HCT116 (cell line): Measurements from ENCODE around the gene ADCY1. TPM values are rescaled to one million over a fixed set of nuclear protein-coding genes. Genes with fewer than 3 reads are reported as not detected.
"Not testable (repeated sequence)": the region's sequence is repeated elsewhere in the genome, so short reads cannot be mapped to it uniquely, and the experiment has no call there.

Experiments used
- ATAC-seq: fragments of 200-7000 bp; cut with Tn5 transposase; 2 replicates; pipeline ENCODE4 v1.9.1; 2020; ENCODE audit warnings: mild to moderate bottlenecking, moderate library complexity
- BruUV-seq: library from RNA; stranded (reverse); fragments of 400-500 nt; replicated peaks from 2 replicates; lab custom pipeline; 2021; lab: Mats Ljungman, UMichigan
- CTCF ChIA-PET: fragments of 300-600 bp; sonication (Branson Sonifier 250); formaldehyde crosslinking; loops from one replicate; lab custom pipeline; 2021; ENCODE audit warnings: antibody characterized with exemption; lab: Charles Lee
- POLR2A ChIA-PET: fragments of 300-600, 350-600 bp; sonication (Branson Sonifier 250); formaldehyde crosslinking; loops from one replicate; lab custom pipeline; 2021; ENCODE audit warnings: antibody characterized with exemption; lab: Charles Lee
- RAD21 ChIA-PET, 2 experiments: fragments of 300-600 bp; sonication (Branson Sonifier 250); formaldehyde crosslinking; loops; one replicate each; lab custom pipeline; 2023; ENCODE audit warnings: low total read pairs in 2 of 2; ENCODE audit not compliant: uncharacterized antibody in 2 of 2, unreplicated experiment in 2 of 2, low non-redundant PET in 1 of 2; lab: Charles Lee
- DNase-seq: peaks from one replicate; pipeline ENCODE4 v3.0.0-alpha.2; 2010; ENCODE audit warnings: low read depth, low spot score
- H2AFZ ChIP-seq: fragments of 200-600 bp; shearing (Covaris generic), sonication (generic); 2 replicates; pipeline ENCODE4 v1.6.1; 2017; ENCODE audit warnings: low read depth, mixed run types, mixed read lengths, antibody characterized with exemption, low read length; ENCODE audit not compliant: poor library complexity, severe bottlenecking
- H3K27ac ChIP-seq: 2 replicates; pipeline ENCODE4 v1.5.1; 2012; ENCODE audit warnings: low read depth, low read length
- H3K27me3 ChIP-seq: fragments of 200-600 bp; sonication (generic); 2 replicates; pipeline ENCODE4 v1.6.1; 2016; ENCODE audit warnings: mixed run types, low read length, mixed read lengths; ENCODE audit not compliant: insufficient read depth
- H3K36me3 ChIP-seq, 2 experiments: fragments of 200-500 bp in 1 of 2; fragments of 200-600 bp in 1 of 2; sonication (Bioruptor generic) in 1 of 2; sonication (generic) in 1 of 2; 2 replicates each; pipeline versions ENCODE4 v1.5.1 to v1.6.1; 2014 to 2016; ENCODE audit warnings: low read length in 2 of 2, inconsistent platforms in 1 of 2, mixed read lengths in 1 of 2, mixed run types in 1 of 2; ENCODE audit not compliant: insufficient read depth in 2 of 2, control insufficient read depth in 1 of 2
- H3K4me1 ChIP-seq, 2 experiments: fragments of 200-600 bp in 1 of 2; sonication (generic) in 1 of 2; 2 replicates each; pipeline versions ENCODE4 v1.5.1 to v1.6.1; 2012 to 2017; ENCODE audit warnings: low read length in 2 of 2, inconsistent platforms in 1 of 2, mild to moderate bottlenecking in 1 of 2, mixed read lengths in 1 of 2, mixed run types in 1 of 2, moderate library complexity in 1 of 2; ENCODE audit not compliant: insufficient read depth in 2 of 2, control insufficient read depth in 1 of 2
- H3K4me2 ChIP-seq: fragments of 200-600 bp; sonication (generic); 2 replicates; pipeline ENCODE4 v1.6.1; 2017; ENCODE audit warnings: mixed run types, low read length, mixed read lengths
- H3K4me3 ChIP-seq, 2 experiments: fragments of 200-600 bp in 1 of 2; sonication (generic) in 1 of 2; replicated peaks in 1 of 2; 2 replicates each; pipeline ENCODE4 v1.5.1; 2011 to 2016; ENCODE audit warnings: low read length in 2 of 2, control low read depth in 1 of 2, low read depth in 1 of 2, mild to moderate bottlenecking in 1 of 2, mixed read lengths in 1 of 2, mixed run types in 1 of 2
- H3K79me2 ChIP-seq: fragments of 200-600 bp; sonication (generic); 2 replicates; pipeline ENCODE4 v1.6.1; 2017; ENCODE audit warnings: mild to moderate bottlenecking, mixed run types, low read length, moderate library complexity, mixed read lengths; ENCODE audit not compliant: insufficient read depth
- H3K9ac ChIP-seq: fragments of 200-600 bp; sonication (generic); 2 replicates; pipeline ENCODE4 v1.6.1; 2016; ENCODE audit warnings: low read length, mixed read lengths
- H3K9me2 ChIP-seq: fragments of 200-600 bp; sonication (generic), shearing (Covaris generic); 2 replicates; pipeline ENCODE4 v1.6.1; 2017; ENCODE audit warnings: mixed run types, mild to moderate bottlenecking, moderate library complexity; ENCODE audit not compliant: insufficient read depth
- H3K9me3 ChIP-seq, 2 experiments: fragments of 200-500 bp in 1 of 2; fragments of 200-600 bp in 1 of 2; sonication (Bioruptor generic) in 1 of 2; sonication (generic) in 1 of 2; 2 replicates each; pipeline ENCODE4 v1.6.1; 2014 to 2017; ENCODE audit warnings: low read length in 2 of 2, mixed read lengths in 2 of 2, inconsistent platforms in 1 of 2, low read depth in 1 of 2, mild to moderate bottlenecking in 1 of 2, mixed run types in 1 of 2, moderate library complexity in 1 of 2; ENCODE audit not compliant: control insufficient read depth in 1 of 2, insufficient read depth in 1 of 2
- H4K20me1 ChIP-seq: fragments of 200-600 bp; sonication (generic), shearing (Covaris generic); 2 replicates; pipeline ENCODE4 v1.6.1; 2017; ENCODE audit warnings: mixed run types, mild to moderate bottlenecking, moderate library complexity; ENCODE audit not compliant: insufficient read depth
- ATF3 ChIP-seq: IDR thresholded peaks from 2 replicates; pipeline ENCODE4 v1.6.1; 2012
- CBX3 ChIP-seq: IDR thresholded peaks from 2 replicates; pipeline ENCODE4 v1.6.1; 2012; ENCODE audit warnings: low read depth
- EGR1 ChIP-seq: IDR thresholded peaks from 2 replicates; pipeline ENCODE4 v1.6.1; 2012; ENCODE audit warnings: low read depth
- EZH2 ChIP-seq: fragments of 200-600 bp; sonication (generic); IDR thresholded peaks from 2 replicates; pipeline ENCODE4 v1.6.1; 2017; ENCODE audit warnings: antibody characterized with exemption, mixed run types
- EZH2phosphoT487 ChIP-seq: fragments of 200-600 bp; IDR thresholded peaks from 2 replicates; pipeline ENCODE4 v1.6.1; 2018; ENCODE audit warnings: antibody characterized with exemption, borderline replicate concordance
- JUND ChIP-seq: IDR thresholded peaks from 2 replicates; pipeline ENCODE4 v1.6.1; 2012
- MAX ChIP-seq: IDR thresholded peaks from 2 replicates; pipeline ENCODE4 v1.6.1; 2012
- POLR2AphosphoS5 ChIP-seq: IDR thresholded peaks from 2 replicates; pipeline ENCODE4 v1.6.1; 2011; ENCODE audit warnings: mild to moderate bottlenecking, low read depth, low read length, moderate library complexity
- REST ChIP-seq: IDR thresholded peaks from 2 replicates; pipeline ENCODE4 v1.6.1; 2012; ENCODE audit warnings: low read depth
- SIN3A ChIP-seq: IDR thresholded peaks from 2 replicates; pipeline ENCODE4 v1.6.1; 2012; ENCODE audit warnings: low read depth
- SP1 ChIP-seq: IDR thresholded peaks from 2 replicates; pipeline ENCODE4 v1.6.1; 2012; ENCODE audit warnings: low read depth
- ZBTB33 ChIP-seq: IDR thresholded peaks from 2 replicates; pipeline ENCODE4 v1.6.1; 2011; ENCODE audit warnings: mild to moderate bottlenecking, low read length, moderate library complexity; ENCODE audit not compliant: insufficient replicate concordance; ENCODE audit errors: extremely low read depth
- ZNF274 ChIP-seq: fragments of 200-500 bp; sonication (Bioruptor generic); IDR thresholded peaks from 2 replicates; pipeline ENCODE4 v1.6.1; 2014; ENCODE audit warnings: mild to moderate bottlenecking, low read depth, low read length, inconsistent platforms
- intact Hi-C: fragments of 100-400 bp; cut with micrococcal nuclease; formaldehyde crosslinking; loops from 2 replicates; pipeline ENCODE4 v1.10.0; 2022
- total RNA-seq: library from RNA; stranded (reverse); gene quantifications from one replicate; pipeline ENCODE4 v1.2.1, GENCODE V29; 2021; ENCODE audit not compliant: unreplicated experiment

ADCY1 gene
- total RNA-seq, 1 experiment from 2014 or later: 0.05 TPM

GRCh38 chr7:45726883-45727282 lies 152.7 kb downstream of the ADCY1 start:
- Histone ChIP-seq H4K20me1 (no peaks in the 10 kb centered on the region), H2AFZ (no peak overlapping the region), H3K4me3 (no peak overlapping the region), H3K9ac (no peak overlapping the region), H3K36me3 (peaks cover 2 to 15% of the 10 kb centered on the region in 2 experiments; a peak in 2 of 4 replicates), H3K27ac (no peak overlapping the region), H3K4me1 (no peaks in the 10 kb centered on the region), H3K27me3 (no peaks in the 10 kb centered on the region), H3K9me2 (no peaks in the 10 kb centered on the region), H3K9me3 (no peaks in the 10 kb centered on the region), H3K4me2 (no peak overlapping the region), H3K79me2 (no peaks in the 10 kb centered on the region)
- DNase-seq (no peak), ATAC-seq (no peak)
- POLR2A ChIA-PET: no interaction called here
- BruUV-seq: no TSS peak
- TF ChIP-seq REST (no peak), SP1 (no peak), JUND (no peak), EZH2 (no peak), EZH2phosphoT487 (no peak), EGR1 (no peak), CBX3 (no peak), ATF3 (no peak), SIN3A (no peak), MAX (no peak), POLR2AphosphoS5 (no peak), ZNF274 (no peak), ZBTB33 (no peak)
- intact Hi-C loops: no loop called here
- RAD21 ChIA-PET: no interaction called here
- CTCF ChIA-PET: no interaction called here

- H3K9ac ChIP-seq, H3K4me1 ChIP-seq, H3K9me3 ChIP-seq, intact Hi-C loops, H2AFZ ChIP-seq, H3K79me2 ChIP-seq, CTCF ChIA-PET, H3K4me2 ChIP-seq, POLR2A ChIA-PET, RAD21 ChIA-PET, BruUV-seq, H3K27me3 ChIP-seq, H3K27ac ChIP-seq, ATAC-seq, H3K9me2 ChIP-seq, H3K36me3 ChIP-seq, H4K20me1 ChIP-seq, H3K4me3 ChIP-seq: not testable (repeated sequence)
- DNase-seq: peak; percentile 8
Measured at GRCh38 chr7:45731692-45732443, 157.7 kb downstream of the ADCY1 start.
